Progenitor cell of endocrine pancreas (in vitro differentiated cells): Measurements from ENCODE around the gene UCKL1. TPM values are rescaled to one million over a fixed set of nuclear protein-coding genes. Genes with fewer than 3 reads are reported as not detected.

Experiments
- DNase-seq: peaks from one replicate; pipeline ENCODE4 v3.0.0; 2021; ENCODE audit warnings: low spot score; ENCODE audit not compliant: unreplicated experiment
- H3K27ac Mint-ChIP-seq: 2 replicates; pipeline ENCODE4 v1.8.0; 2021; ENCODE audit warnings: mild to moderate bottlenecking, moderate library complexity, mixed read lengths
- H3K27me3 Mint-ChIP-seq: 2 replicates; pipeline ENCODE4 v1.8.0; 2021; ENCODE audit warnings: mixed read lengths
- H3K36me3 Mint-ChIP-seq: 2 replicates; pipeline ENCODE4 v1.8.0; 2022; ENCODE audit warnings: mixed read lengths; ENCODE audit not compliant: insufficient read depth
- H3K4me1 Mint-ChIP-seq: 2 replicates; pipeline ENCODE4 v1.8.0; 2021; ENCODE audit warnings: low read depth, mixed read lengths
- H3K4me3 Mint-ChIP-seq: 2 replicates; pipeline ENCODE4 v1.8.0; 2021; ENCODE audit warnings: low read depth, mild to moderate bottlenecking, moderate library complexity, mixed read lengths
- H3K9me3 Mint-ChIP-seq: 2 replicates; pipeline ENCODE4 v1.8.0; 2021; ENCODE audit warnings: low read depth, mixed read lengths
- total RNA-seq: library from RNA; stranded (reverse); gene quantifications from 2 replicates; pipeline ENCODE4 v1.2.1, GENCODE V29; 2021
- TF ChIP-seq, protein P1 (sequence below): fragments of 200-600 bp; sonication (generic); IDR thresholded peaks from one replicate; pipeline ENCODE4 v1.5.0; 2021; ENCODE audit warnings: antibody characterized with exemption, mild to moderate bottlenecking; ENCODE audit not compliant: unreplicated experiment

The UCKL1 gene
- total RNA-seq, 1 donor from 2014 or later = 79.2 TPM

GRCh38 chr20:63947638-63948456 is 8.4 kb downstream of the UCKL1 start:
- no peaks in the 10 kb centered on the region for H3K27me3 Mint-ChIP-seq
- H3K36me3 Mint-ChIP-seq = peaks cover 3% of the 10 kb centered on the region
- H3K4me3 Mint-ChIP-seq = no peak overlapping the region
- peaks cover 14% of the 10 kb centered on the region for H3K4me1 Mint-ChIP-seq
- H3K9me3 Mint-ChIP-seq = no peaks in the 10 kb centered on the region
- no peak for DNase-seq
- TF ChIP-seq, protein P1, sequence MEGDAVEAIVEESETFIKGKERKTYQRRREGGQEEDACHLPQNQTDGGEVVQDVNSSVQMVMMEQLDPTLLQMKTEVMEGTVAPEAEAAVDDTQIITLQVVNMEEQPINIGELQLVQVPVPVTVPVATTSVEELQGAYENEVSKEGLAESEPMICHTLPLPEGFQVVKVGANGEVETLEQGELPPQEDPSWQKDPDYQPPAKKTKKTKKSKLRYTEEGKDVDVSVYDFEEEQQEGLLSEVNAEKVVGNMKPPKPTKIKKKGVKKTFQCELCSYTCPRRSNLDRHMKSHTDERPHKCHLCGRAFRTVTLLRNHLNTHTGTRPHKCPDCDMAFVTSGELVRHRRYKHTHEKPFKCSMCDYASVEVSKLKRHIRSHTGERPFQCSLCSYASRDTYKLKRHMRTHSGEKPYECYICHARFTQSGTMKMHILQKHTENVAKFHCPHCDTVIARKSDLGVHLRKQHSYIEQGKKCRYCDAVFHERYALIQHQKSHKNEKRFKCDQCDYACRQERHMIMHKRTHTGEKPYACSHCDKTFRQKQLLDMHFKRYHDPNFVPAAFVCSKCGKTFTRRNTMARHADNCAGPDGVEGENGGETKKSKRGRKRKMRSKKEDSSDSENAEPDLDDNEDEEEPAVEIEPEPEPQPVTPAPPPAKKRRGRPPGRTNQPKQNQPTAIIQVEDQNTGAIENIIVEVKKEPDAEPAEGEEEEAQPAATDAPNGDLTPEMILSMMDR = no peak
- H3K27ac Mint-ChIP-seq = peak overlapping the region; percentile 89

- no peak overlapping the region for H3K4me3 Mint-ChIP-seq
These were observed 9.1 kb downstream of the UCKL1 start for GRCh38 chr20:63946986-63947637.

GRCh38 chr20:63945921-63946920 is 10.0 kb downstream of the UCKL1 start:
- Mint-ChIP-seq H3K4me3 (no peak overlapping the region), H3K36me3 (peaks cover 4% of the 10 kb centered on the region)

More at GRCh38 chr20:63946986-63947637, 9.1 kb downstream of the UCKL1 start:
- H3K27ac Mint-ChIP-seq = peak overlapping the region; percentile 55
- no peak for DNase-seq
- peaks cover 14% of the 10 kb centered on the region for H3K4me1 Mint-ChIP-seq
- no peaks in the 10 kb centered on the region for H3K27me3 Mint-ChIP-seq
- H3K9me3 Mint-ChIP-seq = no peaks in the 10 kb centered on the region
- H3K36me3 Mint-ChIP-seq = peaks cover 3% of the 10 kb centered on the region
- TF ChIP-seq, protein P1 = no peak

DNA sequence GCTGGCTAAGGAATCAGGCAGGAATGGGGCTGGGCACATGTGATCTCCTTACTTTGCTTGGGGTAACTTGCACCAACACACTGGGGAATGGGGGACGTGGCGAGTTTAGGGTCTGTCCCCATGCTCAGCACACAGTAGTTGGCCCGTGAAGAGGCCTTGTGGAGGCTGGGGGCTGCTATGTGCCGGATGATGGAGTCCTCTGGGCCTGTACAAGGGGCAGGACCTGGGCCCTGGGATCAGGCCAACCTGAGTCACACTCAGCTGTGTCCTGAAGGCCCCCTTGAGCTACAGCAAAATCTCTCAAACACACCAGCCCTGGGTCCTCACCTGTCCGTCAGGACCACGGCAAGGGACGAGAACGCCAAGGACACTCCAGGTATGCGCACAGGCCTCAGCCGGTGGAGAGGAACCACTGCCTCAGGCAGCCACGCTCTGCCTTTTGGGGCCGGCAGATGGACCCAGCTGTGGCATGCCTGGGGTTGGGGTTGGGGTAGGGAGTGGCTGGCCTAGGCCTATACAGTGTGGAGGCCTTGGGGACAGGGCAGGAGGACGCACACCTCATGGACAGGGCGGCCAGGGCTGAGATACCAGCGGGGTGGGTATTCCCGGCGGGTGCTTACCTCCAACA is 11.1 kb downstream of the UCKL1 start:
- H3K27me3 Mint-ChIP-seq = no peaks in the 10 kb centered on the region
- TF ChIP-seq, protein P1 = no peak
- DNase-seq = no peak
- H3K4me3 Mint-ChIP-seq = no peak overlapping the region
- H3K9me3 Mint-ChIP-seq = no peaks in the 10 kb centered on the region
- peaks cover 5% of the 10 kb centered on the region for H3K36me3 Mint-ChIP-seq
- H3K27ac Mint-ChIP-seq = no peak overlapping the region
- H3K4me1 Mint-ChIP-seq = peaks cover 14% of the 10 kb centered on the region

More at GRCh38 chr20:63945921-63946920, 10.0 kb downstream of the UCKL1 start:
- TF ChIP-seq, protein P1 = no peak
- no peaks in the 10 kb centered on the region for H3K27me3 Mint-ChIP-seq
- no peaks in the 10 kb centered on the region for H3K9me3 Mint-ChIP-seq
- H3K4me1 Mint-ChIP-seq = peaks cover 14% of the 10 kb centered on the region
- no peak for DNase-seq
- H3K27ac Mint-ChIP-seq = no peak overlapping the region
